ENCODE measurements around the gene WEE1.
A peak's percentile ranks its signal among the peaks of the same experiment; 100 is the strongest.

Gene WEE1

GRCh38 chr11:9573052-9573774 is at the start of gene WEE1:
Gene WEE1, plus strand, starts transcription at chr11:9573670. Its CDS starts 264 bp downstream, at chr11:9573934.
- H3K4me3 ChIP-seq (ENCODE audit: low read length), result peak within 1 kb of the TSS; percentile 88
- DNase-seq (ENCODE audit: low read depth), result peak; percentile 98
- no peak for TF ChIP-seq CTCF (conservative IDR thresholded peaks at IDR 0.05; ENCODE audit: low read length)

- no peak for DNase-seq (ENCODE audit: low read depth)
- TF ChIP-seq CTCF (conservative IDR thresholded peaks at IDR 0.05; ENCODE audit: low read length), result no peak
- no peak overlapping the region for H3K4me3 ChIP-seq (ENCODE audit: low read length)
These were observed 49.5 kb upstream of the WEE1 start for GRCh38 chr11:9524001-9524400.

GRCh38 chr11:9525116-9525515 is 48.4 kb upstream of the WEE1 start:
- TF ChIP-seq CTCF (conservative IDR thresholded peaks at IDR 0.05; ENCODE audit: low read length), result no peak
- H3K4me3 ChIP-seq (ENCODE audit: low read length), result no peak overlapping the region
- no peak for DNase-seq (ENCODE audit: low read depth)

GRCh38 chr11:9527481-9528135 is 45.9 kb upstream of the WEE1 start:
- H3K4me3 ChIP-seq (ENCODE audit: low read length), result no peak overlapping the region
- peak; percentile 94 for DNase-seq (ENCODE audit: low read depth)
- no peak for TF ChIP-seq CTCF (conservative IDR thresholded peaks at IDR 0.05; ENCODE audit: low read length)

GRCh38 chr11:9528136-9528501 is 45.4 kb upstream of the WEE1 start:
- no peak overlapping the region for H3K4me3 ChIP-seq (ENCODE audit: low read length)
- no peak for TF ChIP-seq CTCF (conservative IDR thresholded peaks at IDR 0.05; ENCODE audit: low read length)
- DNase-seq (ENCODE audit: low read depth), result no peak

- no peak overlapping the region for H3K4me3 ChIP-seq (ENCODE audit: low read length)
- DNase-seq (ENCODE audit: low read depth), result no peak
- TF ChIP-seq CTCF (conservative IDR thresholded peaks at IDR 0.05; ENCODE audit: low read length), result no peak
These were observed 44.7 kb upstream of the WEE1 start for GRCh38 chr11:9528573-9529333.
